ENCODE results near the gene NPAS3.

DNA sequence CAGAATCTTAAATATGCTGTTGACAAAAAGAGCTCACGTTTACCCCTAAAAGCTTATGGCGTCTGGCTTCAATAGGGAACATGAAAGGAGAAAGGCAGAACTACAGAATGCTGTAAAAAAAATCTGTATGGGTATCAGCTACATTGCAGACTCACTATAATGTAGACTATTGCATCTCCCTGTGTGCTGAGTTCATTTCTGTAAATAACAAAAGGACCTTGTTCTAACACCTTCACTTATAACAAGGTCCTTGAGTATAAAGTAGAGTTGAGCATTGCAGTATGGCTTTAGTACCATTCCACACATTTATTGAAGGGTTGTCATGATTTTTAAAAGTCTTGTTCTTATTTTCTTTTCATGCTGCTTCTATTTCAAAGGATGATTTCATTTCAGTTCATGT lies 165.3 kb downstream of the NPAS3 start:
- TF ChIP-seq CTCF (IDR thresholded peaks at IDR 0.05) (no peak), MYC (IDR thresholded peaks at IDR 0.05; ENCODE audit: borderline replicate concordance, low read length) (no peak), JUN (IDR thresholded peaks at IDR 0.05) (no peak), EP300 (IDR thresholded peaks at IDR 0.05) (no peak), MAX (IDR thresholded peaks at IDR 0.05) (no peak), POLR2AphosphoS2 (conservative IDR thresholded peaks at IDR 0.05; ENCODE audit: low read length) (no peak), HMGXB4 (CRISPR knock-in tag; IDR thresholded peaks at IDR 0.05; ENCODE audit: borderline replicate concordance) (no peak)

All from A549 (cell line).